DOHH2 (cell line): ENCODE data around the gene TRAPPC11.

Experiments used
- H3F3A ChIP-seq: fragments of 200-600 bp; sonication (generic), shearing (Covaris generic); 2 replicates; pipeline ENCODE4 v1.6.0; 2016; ENCODE audit warnings: antibody characterized with exemption, mild to moderate bottlenecking; ENCODE audit not compliant: control insufficient read depth, insufficient read depth
- H3K27ac ChIP-seq: fragments of 200-600 bp; sonication (generic); 2 replicates; pipeline ENCODE4 v1.5.1; 2014; ENCODE audit warnings: low read depth, mild to moderate bottlenecking, low read length, moderate library complexity
- H3K27me3 ChIP-seq: fragments of 200-600 bp; sonication (generic); 2 replicates; pipeline ENCODE4 v1.6.1; 2014; ENCODE audit warnings: mild to moderate bottlenecking, low read length, mixed read lengths; ENCODE audit not compliant: control insufficient read depth
- H3K36me3 ChIP-seq: fragments of 200-600 bp; sonication (generic); 2 replicates; pipeline ENCODE4 v1.6.1; 2014; ENCODE audit warnings: mild to moderate bottlenecking, low read length, moderate library complexity, mixed read lengths; ENCODE audit not compliant: control insufficient read depth
- H3K4me1 ChIP-seq: fragments of 200-600 bp; sonication (generic); 2 replicates; pipeline ENCODE4 v1.6.1; 2014; ENCODE audit warnings: mild to moderate bottlenecking, low read length, mixed read lengths; ENCODE audit not compliant: control insufficient read depth
- H3K4me2 ChIP-seq: fragments of 200-600 bp; sonication (generic); 2 replicates; pipeline ENCODE4 v1.6.0; 2014; ENCODE audit warnings: mild to moderate bottlenecking, low read length, moderate library complexity
- H3K4me3 ChIP-seq: fragments of 200-600 bp; sonication (generic); 2 replicates; pipeline ENCODE4 v1.5.1; 2014; ENCODE audit warnings: mild to moderate bottlenecking, low read length, mixed read lengths
- H3K79me2 ChIP-seq: fragments of 200-600 bp; sonication (generic); 2 replicates; pipeline ENCODE4 v1.6.1; 2014; ENCODE audit warnings: mild to moderate bottlenecking, low read length, mixed read lengths; ENCODE audit not compliant: control insufficient read depth
- H3K9me2 ChIP-seq: fragments of 200-600 bp; sonication (generic); replicated peaks from 2 replicates; pipeline ENCODE4 v1.6.1; 2014; ENCODE audit warnings: mild to moderate bottlenecking, low read length, mixed read lengths; ENCODE audit not compliant: control insufficient read depth
- H3K9me3 ChIP-seq: fragments of 200-600 bp; sonication (generic); 2 replicates; pipeline ENCODE4 v1.6.1; 2014; ENCODE audit warnings: antibody characterized with exemption, low read length, mixed read lengths; ENCODE audit not compliant: control insufficient read depth, insufficient read depth
- H4K20me1 ChIP-seq: fragments of 200-600 bp; sonication (generic); 2 replicates; pipeline ENCODE4 v1.6.0; 2014; ENCODE audit warnings: low read depth, mild to moderate bottlenecking, antibody characterized with exemption, low read length, moderate library complexity; ENCODE audit not compliant: control insufficient read depth, insufficient read depth
- EZH2phosphoT487 ChIP-seq: fragments of 200-600 bp; sonication (generic); IDR thresholded peaks from 2 replicates; pipeline ENCODE4 v1.6.1; 2017; ENCODE audit warnings: borderline replicate concordance, mild to moderate bottlenecking, antibody characterized with exemption, low read length, moderate library complexity, mixed read lengths
- TF ChIP-seq, protein P1 (sequence below): fragments of 200-600 bp; sonication (generic); IDR thresholded peaks from one replicate; pipeline ENCODE4 v1.5.1; 2014; ENCODE audit warnings: antibody characterized with exemption, mild to moderate bottlenecking, low read depth, low read length; ENCODE audit not compliant: poor library complexity, severe bottlenecking

Gene TRAPPC11

DNA sequence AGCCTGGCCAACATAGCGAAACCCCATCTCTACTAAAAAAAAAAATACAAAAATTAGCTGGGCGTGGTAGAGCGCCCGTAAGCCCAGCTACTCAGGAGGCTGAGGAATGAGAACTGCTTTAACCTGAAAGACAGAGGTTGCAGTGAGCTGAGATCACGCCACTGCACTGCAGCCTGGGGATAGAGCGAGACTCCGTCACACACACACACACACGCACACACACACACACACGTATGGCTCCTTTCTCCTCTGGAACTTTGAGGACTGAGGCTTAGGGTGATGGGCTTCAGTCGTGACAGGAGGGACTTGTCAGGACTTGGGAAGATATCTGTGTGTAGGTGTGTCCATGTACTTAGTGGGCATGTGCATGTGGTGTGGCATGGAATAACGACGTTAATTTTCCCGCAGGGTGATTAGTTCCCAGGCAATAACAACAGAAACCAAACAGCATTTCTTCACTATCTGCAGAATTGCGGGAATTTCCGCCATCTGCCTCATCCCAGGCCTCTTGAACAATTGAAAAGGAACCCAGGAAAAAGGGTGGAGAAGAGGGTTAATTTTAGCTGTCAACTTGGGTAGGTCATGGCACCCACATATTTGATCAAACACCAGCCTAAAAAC is 47.8 kb upstream of the TRAPPC11 start:
- Histone ChIP-seq H3F3A (no peaks in the 10 kb centered on the region), H3K79me2 (no peaks in the 10 kb centered on the region)
- TF ChIP-seq EZH2phosphoT487 = no peak
- TF ChIP-seq, protein P1, sequence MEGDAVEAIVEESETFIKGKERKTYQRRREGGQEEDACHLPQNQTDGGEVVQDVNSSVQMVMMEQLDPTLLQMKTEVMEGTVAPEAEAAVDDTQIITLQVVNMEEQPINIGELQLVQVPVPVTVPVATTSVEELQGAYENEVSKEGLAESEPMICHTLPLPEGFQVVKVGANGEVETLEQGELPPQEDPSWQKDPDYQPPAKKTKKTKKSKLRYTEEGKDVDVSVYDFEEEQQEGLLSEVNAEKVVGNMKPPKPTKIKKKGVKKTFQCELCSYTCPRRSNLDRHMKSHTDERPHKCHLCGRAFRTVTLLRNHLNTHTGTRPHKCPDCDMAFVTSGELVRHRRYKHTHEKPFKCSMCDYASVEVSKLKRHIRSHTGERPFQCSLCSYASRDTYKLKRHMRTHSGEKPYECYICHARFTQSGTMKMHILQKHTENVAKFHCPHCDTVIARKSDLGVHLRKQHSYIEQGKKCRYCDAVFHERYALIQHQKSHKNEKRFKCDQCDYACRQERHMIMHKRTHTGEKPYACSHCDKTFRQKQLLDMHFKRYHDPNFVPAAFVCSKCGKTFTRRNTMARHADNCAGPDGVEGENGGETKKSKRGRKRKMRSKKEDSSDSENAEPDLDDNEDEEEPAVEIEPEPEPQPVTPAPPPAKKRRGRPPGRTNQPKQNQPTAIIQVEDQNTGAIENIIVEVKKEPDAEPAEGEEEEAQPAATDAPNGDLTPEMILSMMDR = no peak

DNA sequence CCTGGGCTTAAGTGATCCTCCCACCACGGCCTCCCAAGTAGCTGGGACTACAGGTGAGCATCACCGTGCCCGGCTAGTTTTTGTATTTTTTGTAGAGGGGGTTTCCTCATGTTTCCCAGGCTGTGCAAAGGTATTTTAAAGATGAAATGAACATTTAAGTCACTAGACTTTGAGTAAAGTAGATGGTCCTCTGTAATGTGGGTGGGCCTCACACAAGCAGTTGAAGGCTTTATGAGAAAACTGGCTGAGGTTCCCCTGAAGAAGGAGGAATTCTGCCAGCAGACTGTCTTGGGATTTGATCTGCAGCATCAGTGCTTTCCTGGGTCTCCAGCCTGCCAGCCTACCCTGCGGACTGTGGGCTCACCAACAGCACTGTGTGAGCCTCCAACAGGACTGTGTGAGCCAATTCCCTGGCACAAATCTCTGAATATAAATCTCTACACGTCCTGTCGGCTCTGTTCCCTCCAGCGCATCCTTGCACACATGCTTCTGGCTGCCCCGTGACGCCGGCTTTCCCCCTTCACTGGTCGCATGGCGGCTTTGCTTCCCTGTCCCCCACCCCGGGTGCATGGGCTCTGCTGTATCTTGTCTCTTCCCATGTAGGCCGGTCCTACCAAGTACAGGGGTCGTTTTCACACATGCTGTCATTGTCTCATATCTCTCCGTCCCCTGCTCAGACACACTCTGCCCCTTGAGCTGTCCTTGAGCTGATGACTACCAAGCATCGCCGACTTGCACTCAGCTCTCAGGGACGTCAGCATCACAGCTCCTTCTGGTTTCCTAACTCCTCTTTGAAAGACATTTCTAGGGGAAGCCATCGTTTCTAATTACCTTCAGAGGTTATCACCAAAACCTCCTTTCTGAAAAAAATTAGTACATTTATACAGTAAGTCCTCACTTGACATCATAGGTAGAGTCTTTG is 46.5 kb upstream of the TRAPPC11 start:
- H3K9me2 ChIP-seq = no peaks in the 10 kb centered on the region
- TF ChIP-seq EZH2phosphoT487 = no peak
- TF ChIP-seq, protein P1 = no peak

More for the DNA sequence above, 47.8 kb upstream of the TRAPPC11 start:
- Histone ChIP-seq H3K4me2 (no peak overlapping the region), H3K27ac (no peak overlapping the region), H4K20me1 (no peaks in the 10 kb centered on the region), H3K9me3 (no peaks in the 10 kb centered on the region), H3K36me3 (no peaks in the 10 kb centered on the region), H3K27me3 (peaks cover 3% of the 10 kb centered on the region; the same call in 1 of the 2 replicates), H3K4me1 (no peaks in the 10 kb centered on the region), H3K9me2 (no peaks in the 10 kb centered on the region), H3K4me3 (no peak overlapping the region)

DNA sequence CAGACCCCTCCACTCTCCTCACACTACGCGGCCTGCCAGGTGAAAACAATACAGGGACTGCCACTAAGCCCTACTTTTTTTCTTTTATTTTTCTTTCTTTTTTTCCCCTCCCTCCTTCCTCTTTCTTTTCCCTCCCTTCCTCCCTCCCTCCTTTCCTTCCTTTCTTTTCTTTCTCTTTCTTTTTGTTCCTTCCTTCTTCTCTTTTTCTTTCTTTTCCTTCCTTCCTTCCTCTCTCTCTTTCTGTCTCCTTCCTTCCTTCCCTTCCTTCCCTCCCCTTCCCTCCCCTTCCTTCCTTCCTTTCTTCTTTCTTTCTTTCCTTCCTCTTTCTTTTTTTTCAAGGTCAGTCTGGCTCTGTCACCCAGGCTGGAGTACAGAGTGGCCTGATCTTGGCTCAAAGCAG is 42.0 kb upstream of the TRAPPC11 start:
- H3K79me2 ChIP-seq = no peaks in the 10 kb centered on the region
- no peaks in the 10 kb centered on the region for H3F3A ChIP-seq
- TF ChIP-seq, protein P1 = no peak
- no peak for TF ChIP-seq EZH2phosphoT487
- no peak overlapping the region for H3K4me2 ChIP-seq
- peaks cover 3% of the 10 kb centered on the region; the same call in 1 of the 2 replicates for H3K27me3 ChIP-seq
- H3K36me3 ChIP-seq = no peaks in the 10 kb centered on the region
- H4K20me1 ChIP-seq = no peaks in the 10 kb centered on the region
- H3K9me2 ChIP-seq = no peaks in the 10 kb centered on the region
- no peaks in the 10 kb centered on the region for H3K9me3 ChIP-seq
- H3K4me3 ChIP-seq = no peak overlapping the region
- H3K27ac ChIP-seq = no peak overlapping the region
- no peaks in the 10 kb centered on the region for H3K4me1 ChIP-seq

More for the DNA sequence above, 46.5 kb upstream of the TRAPPC11 start:
- H3K4me3 ChIP-seq = no peak overlapping the region
- no peak overlapping the region for H3K27ac ChIP-seq
- H3F3A ChIP-seq = no peaks in the 10 kb centered on the region
- no peaks in the 10 kb centered on the region for H3K4me1 ChIP-seq
- no peaks in the 10 kb centered on the region for H3K79me2 ChIP-seq
- no peaks in the 10 kb centered on the region for H3K9me3 ChIP-seq
- peaks cover 3% of the 10 kb centered on the region; the same call in 1 of the 2 replicates for H3K27me3 ChIP-seq
- no peak overlapping the region for H3K4me2 ChIP-seq
- no peaks in the 10 kb centered on the region for H4K20me1 ChIP-seq
- no peaks in the 10 kb centered on the region for H3K36me3 ChIP-seq
